Endothelial cell of umbilical vein (primary cell): Measurements from ENCODE around the gene ASAP2. TPM values are rescaled to one million over a fixed set of nuclear protein-coding genes. Genes with fewer than 3 reads are reported as not detected.

Experiments
- BruUV-seq: library from RNA; stranded (reverse); fragments of 400-500 nt; replicated peaks from 2 replicates; lab custom pipeline; 2021; lab: Mats Ljungman, UMichigan
- CTCF ChIA-PET: fragments of 300-600, 350-600 bp; sonication (Branson Sonifier 250); formaldehyde crosslinking; loops from one replicate; lab custom pipeline; 2021; ENCODE audit warnings: antibody characterized with exemption, inconsistent platforms; lab: Charles Lee
- POLR2A ChIA-PET: fragments of 300-600, 350-600 bp; sonication (Branson Sonifier 250); formaldehyde crosslinking; loops from one replicate; lab custom pipeline; 2021; ENCODE audit warnings: antibody characterized with exemption, inconsistent platforms; lab: Charles Lee
- DNase-seq: peaks from one replicate; pipeline ENCODE4 v3.0.0-alpha.2; 2011; ENCODE audit warnings: low read depth, low spot score
- FAIRE-seq: peaks from 2 replicates; lab custom pipeline; 2011; peaks lifted over from hg19 to GRCh38; lab: Jason Lieb, UNC
- H2AFZ ChIP-seq: 2 replicates; pipeline ENCODE4 v1.6.0; 2012; ENCODE audit warnings: low read depth, low read length, control low read depth, inconsistent platforms
- H3K27ac ChIP-seq: 2 replicates; pipeline ENCODE4 v1.5.1; 2011; ENCODE audit warnings: low read depth, mild to moderate bottlenecking, control low read depth, low read length, moderate library complexity; ENCODE audit not compliant: insufficient read depth
- H3K27me3 ChIP-seq, 2 experiments: 2 replicates each; pipeline versions ENCODE4 v1.6.0 to v1.6.1; 2011; ENCODE audit warnings: low read length in 2 of 2, mixed read lengths in 1 of 2; ENCODE audit not compliant: control insufficient read depth in 2 of 2, insufficient read depth in 2 of 2
- H3K36me3 ChIP-seq, 2 experiments: 2 replicates in 1 of 2; 3 replicates in 1 of 2; pipeline ENCODE4 v1.5.1; 2011; ENCODE audit warnings: low read length in 2 of 2, mild to moderate bottlenecking in 1 of 2, moderate library complexity in 1 of 2; ENCODE audit not compliant: control insufficient read depth in 2 of 2, insufficient read depth in 2 of 2; ENCODE audit errors: extremely low read depth in 1 of 2
- H3K4me1 ChIP-seq: 3 replicates; pipeline ENCODE4 v1.5.1; 2011; ENCODE audit warnings: mild to moderate bottlenecking, low read length; ENCODE audit not compliant: control insufficient read depth, insufficient read depth; ENCODE audit errors: extremely low read depth
- H3K4me2 ChIP-seq: 2 replicates; pipeline ENCODE4 v1.6.1; 2011; ENCODE audit warnings: low read length, control low read depth, mixed read lengths; ENCODE audit not compliant: insufficient read depth
- H3K4me3 ChIP-seq, 3 experiments: fragments of 200-600 bp in 1 of 3; sonication (generic), shearing (Covaris generic) in 1 of 3; replicated peaks in 1 of 3; 2 replicates each; pipeline ENCODE4 v1.5.1; 2011 to 2016; ENCODE audit warnings: control low read depth in 3 of 3, low read length in 3 of 3, mild to moderate bottlenecking in 2 of 3, inconsistent platforms in 1 of 3, low read depth in 1 of 3, moderate library complexity in 1 of 3; ENCODE audit not compliant: insufficient read depth in 1 of 3
- H3K79me2 ChIP-seq: 2 replicates; pipeline ENCODE4 v1.6.0; 2012; ENCODE audit warnings: low read length, inconsistent platforms; ENCODE audit not compliant: control insufficient read depth, insufficient read depth
- H3K9ac ChIP-seq: replicated peaks from 2 replicates; pipeline ENCODE3; 2011; ENCODE audit warnings: low read length, control low read depth; ENCODE audit not compliant: insufficient read depth; ENCODE audit errors: extremely low read depth
- H3K9me1 ChIP-seq: replicated peaks from 3 replicates; pipeline ENCODE4 v1.6.0; 2011; ENCODE audit warnings: mild to moderate bottlenecking, low read length; ENCODE audit not compliant: control insufficient read depth, insufficient read depth; ENCODE audit errors: extremely low read depth
- H3K9me3 ChIP-seq: replicated peaks from 2 replicates; pipeline ENCODE4 v1.5.1; 2012; ENCODE audit warnings: low read length, inconsistent platforms; ENCODE audit not compliant: control insufficient read depth, insufficient read depth
- H4K20me1 ChIP-seq: replicated peaks from 2 replicates; pipeline ENCODE3; 2011; ENCODE audit warnings: mild to moderate bottlenecking, low read length; ENCODE audit not compliant: control insufficient read depth, insufficient read depth; ENCODE audit errors: extremely low read depth
- CTCF ChIP-seq, 2 donors: IDR thresholded peaks; 1 replicate in 1 of 2; 2 replicates in 1 of 2; pipeline ENCODE4 v1.5.1; 2011; ENCODE audit warnings: low read length in 2 of 2, mild to moderate bottlenecking in 2 of 2, moderate library complexity in 2 of 2, control low read depth in 1 of 2, inconsistent platforms in 1 of 2, low read depth in 1 of 2; ENCODE audit not compliant: insufficient read depth in 1 of 2; ENCODE audit errors: extremely low read depth in 1 of 2
- EZH2 ChIP-seq: IDR thresholded peaks from 2 replicates; pipeline ENCODE4 v1.6.1; 2012; ENCODE audit warnings: borderline replicate concordance, low read depth, mild to moderate bottlenecking, moderate library complexity, low read length, inconsistent platforms; ENCODE audit not compliant: severe bottlenecking
- FOS ChIP-seq: IDR thresholded peaks from 2 replicates; pipeline ENCODE4 v1.6.1; 2011; ENCODE audit warnings: mild to moderate bottlenecking, low read length, moderate library complexity, borderline replicate concordance; ENCODE audit not compliant: insufficient read depth
- GATA2 ChIP-seq: IDR thresholded peaks from 2 replicates; pipeline ENCODE4 v1.7.0; 2011; ENCODE audit warnings: low read depth, mild to moderate bottlenecking, moderate library complexity, mixed read lengths, low read length; ENCODE audit not compliant: insufficient read length, insufficient read depth
- JUN ChIP-seq: IDR thresholded peaks from 2 replicates; pipeline ENCODE4 v1.6.1; 2011; ENCODE audit warnings: borderline replicate concordance, low read depth; ENCODE audit not compliant: insufficient read length, insufficient read depth
- MAX ChIP-seq: IDR thresholded peaks from 2 replicates; pipeline ENCODE4 v1.6.1; 2011; ENCODE audit not compliant: insufficient read depth, insufficient read length
- MYC ChIP-seq: IDR thresholded peaks from one replicate; pipeline ENCODE4 v1.6.1; 2011; ENCODE audit warnings: mild to moderate bottlenecking, low read depth, low read length
- POLR2A ChIP-seq: IDR thresholded peaks from 2 replicates; pipeline ENCODE4 v1.6.1; 2012; ENCODE audit warnings: low read depth, mild to moderate bottlenecking, control low read depth, low read length
- POLR2AphosphoS5 ChIP-seq: IDR thresholded peaks from 2 replicates; pipeline ENCODE4 v1.6.1; 2012; ENCODE audit warnings: low read depth, mild to moderate bottlenecking, control low read depth, low read length, moderate library complexity; ENCODE audit not compliant: insufficient read depth
- dilution Hi-C: fragments of 300-500 bp; cut with MboI; formaldehyde crosslinking; loops from one replicate; pipeline ENCODE4 v1.15.0; 2019; ENCODE audit warnings: low sequenced_read_pairs; ENCODE audit not compliant: extremely low pct_ligation_motif_present
- intact Hi-C: fragments of 100-400 bp; cut with micrococcal nuclease; formaldehyde crosslinking; loops from one replicate; pipeline ENCODE4 v1.10.0; 2022
- polyA plus RNA-seq, 4 experiments: library from polyadenylated mRNA; depleted of rRNA in 3 of 4; stranded (reverse) in 3 of 4; unstranded in 1 of 4; fragments of >200 nt; gene quantifications; 2 replicates each; pipeline versions ENCODE4 v1.2.1 to v1.2.3, GENCODE V29; 2011 to 2012; ENCODE audit warnings: missing spikeins in 1 of 4
- total RNA-seq: library from RNA; stranded (reverse); gene quantifications from 2 replicates; pipeline ENCODE4 v1.2.3, GENCODE V29; 2021

ASAP2 gene
- total and polyA plus RNA-seq, 2 donors (not counting 3 experiments of a cell fraction or from before 2014, with no cell fraction given), result 31.1 to 79.2 TPM

GRCh38 chr2:9298583-9298982 is 92.0 kb downstream of the ASAP2 start:
- TF ChIP-seq CTCF (IDR thresholded peaks at IDR 0.05; ENCODE audit: extremely low read depth in 1 of 2, insufficient read depth in 1 of 2, low read depth in 1 of 2, low read length in 2 of 2) (no peak), POLR2AphosphoS5 (no peak)
- Histone ChIP-seq H3K36me3 (peaks cover 3 to 6% of the 10 kb centered on the region in 2 experiments), H3K9me3 (no peaks in the 10 kb centered on the region), H3K4me3 (no peak overlapping the region), H3K4me1 (no peaks in the 10 kb centered on the region), H3K9ac (no peak overlapping the region), H3K4me2 (no peak overlapping the region), H2AFZ (no peak overlapping the region), H3K27me3 (no peaks in the 10 kb centered on the region), H3K79me2 (peaks cover 55% of the 10 kb centered on the region), H3K27ac (no peak overlapping the region), H4K20me1 (no peaks in the 10 kb centered on the region), H3K9me1 (no peaks in the 10 kb centered on the region)
- ChIA-PET CTCF (interaction anchor here (0.9 to 1.0 kb wide), 2 partner anchors 9 to 12 kb away, joined by 3 read pairs; no protein-coding TSS in a partner anchor), POLR2A (no interaction called here)
- FAIRE-seq, result no peak
- dilution Hi-C loops, result no loop called here
- intact Hi-C loops, result no loop called here
- no peak for DNase-seq
- no TSS peak for BruUV-seq

GRCh38 chr2:9299161-9300100 is 92.8 kb downstream of the ASAP2 start:
- H3K4me1 ChIP-seq, result no peaks in the 10 kb centered on the region
- H3K4me2 ChIP-seq, result no peak overlapping the region
- H3K79me2 ChIP-seq, result peaks cover 57% of the 10 kb centered on the region
- intact Hi-C loops (no loop called here), dilution Hi-C loops (no loop called here)
- H3K9me3 ChIP-seq, result no peaks in the 10 kb centered on the region
- FAIRE-seq, result no peak
- no peak overlapping the region for H3K27ac ChIP-seq
- DNase-seq, result no peak
- no peak for TF ChIP-seq MYC
- TF ChIP-seq CTCF (IDR thresholded peaks at IDR 0.05; ENCODE audit: extremely low read depth in 1 of 2, insufficient read depth in 1 of 2, low read depth in 1 of 2, low read length in 2 of 2), result no peak
- TF ChIP-seq JUN, result no peak
- no peak for TF ChIP-seq FOS
- no peak for TF ChIP-seq EZH2
- TF ChIP-seq POLR2AphosphoS5, result no peak
- no peak for TF ChIP-seq MAX
- TF ChIP-seq POLR2A, result no peak
- TF ChIP-seq GATA2, result no peak
- no peak overlapping the region for H2AFZ ChIP-seq
- H3K9ac ChIP-seq, result no peak overlapping the region
- no peaks in the 10 kb centered on the region for H4K20me1 ChIP-seq
- H3K9me1 ChIP-seq, result no peaks in the 10 kb centered on the region
- ChIA-PET POLR2A (no interaction called here), CTCF (interaction anchor here (0.8 to 1.4 kb wide), 5 partner anchors 10 to 91 kb away, joined by 3 to 8 read pairs (median 3); no protein-coding TSS in a partner anchor)
- no peaks in the 10 kb centered on the region for H3K27me3 ChIP-seq
- no TSS peak for BruUV-seq
- peaks cover 3 to 6% of the 10 kb centered on the region in 2 experiments for H3K36me3 ChIP-seq
- H3K4me3 ChIP-seq, result no peak overlapping the region
